NCI-H146 (cell line): ENCODE measurements around the gene SLC25A13.
A peak's percentile ranks its signal among the peaks of the same experiment; 100 is the strongest.
"Not testable (repeated sequence)": the region's sequence is repeated elsewhere in the genome, so short reads cannot be mapped to it uniquely, and the experiment has no call there.

Experiments
- DNase-seq: peaks from one replicate; lab custom pipeline; 2025; lab: John Stamatoyannopoulos, UW

The SLC25A13 gene

GRCh38 chr7:96157856-96158255 lies 164.0 kb downstream of the SLC25A13 start:
- no peak for DNase-seq

GRCh38 chr7:96154506-96154905 lies 167.4 kb downstream of the SLC25A13 start:
- not testable (repeated sequence) for DNase-seq

- no peak for DNase-seq
Observed at GRCh38 chr7:96152706-96153105, 169.2 kb downstream of the SLC25A13 start.

GRCh38 chr7:96151889-96152288 lies 170.0 kb downstream of the SLC25A13 start:
- no peak for DNase-seq

- DNase-seq, result no peak
Observed at GRCh38 chr7:96144260-96144526, 177.7 kb downstream of the SLC25A13 start.

- peak; percentile 77 for DNase-seq
Observed at GRCh38 chr7:96143495-96144259, 178.2 kb downstream of the SLC25A13 start.

GRCh38 chr7:96136600-96137239 lies 185.2 kb downstream of the SLC25A13 start:
- DNase-seq, result peak; percentile 92

GRCh38 chr7:96135241-96135640 lies 186.7 kb downstream of the SLC25A13 start:
- peak; percentile 53 for DNase-seq

- DNase-seq, result peak; percentile 31
Observed at GRCh38 chr7:96131525-96131924, 190.4 kb downstream of the SLC25A13 start.

- no peak for DNase-seq
Observed at GRCh38 chr7:96127746-96128145, 194.2 kb downstream of the SLC25A13 start.

- no peak for DNase-seq
Observed at GRCh38 chr7:96126382-96126781, 195.5 kb downstream of the SLC25A13 start.

GRCh38 chr7:96122746-96123145 lies 199.2 kb downstream of the SLC25A13 start:
- DNase-seq, result no peak

- peak; percentile 79 for DNase-seq
Observed at GRCh38 chr7:96121752-96122151, 200.1 kb downstream of the SLC25A13 start.

GRCh38 chr7:96120445-96121225 lies 201.3 kb downstream of the SLC25A13 start:
- DNase-seq, result peak; percentile 77

GRCh38 chr7:96118449-96119001 lies 203.4 kb downstream of the SLC25A13 start:
- DNase-seq, result no peak

GRCh38 chr7:96116173-96116572 lies 205.7 kb downstream of the SLC25A13 start:
- no peak for DNase-seq

- no peak for DNase-seq
Observed at GRCh38 chr7:96114190-96114589, 207.7 kb downstream of the SLC25A13 start.

- DNase-seq, result no peak
Observed at GRCh38 chr7:96111405-96111804, 210.5 kb downstream of the SLC25A13 start.

GRCh38 chr7:96104984-96105383 lies 216.9 kb downstream of the SLC25A13 start:
- DNase-seq, result no peak

GRCh38 chr7:96102096-96102811 lies 219.6 kb downstream of the SLC25A13 start:
- no peak for DNase-seq

- DNase-seq, result no peak
Observed at GRCh38 chr7:96100737-96101136, 221.2 kb downstream of the SLC25A13 start.

GRCh38 chr7:96097835-96098234 lies 224.1 kb downstream of the SLC25A13 start:
- no peak for DNase-seq
